HepG2 (cell line): ENCODE data around the gene DPM1. TPM values are rescaled to one million over a fixed set of nuclear protein-coding genes. Genes with fewer than 3 reads are reported as not detected.

ENCODE experiments used
- ATAC-seq: fragments of 200-7000 bp; cut with Tn5 transposase; 3 replicates; pipeline ENCODE4 v1.9.1; 2020; ENCODE audit warnings: mild to moderate bottlenecking, moderate library complexity
- BruUV-seq: library from RNA; stranded (reverse); fragments of 400-500 nt; replicated peaks from 2 replicates; lab custom pipeline; 2021; lab: Mats Ljungman, UMichigan
- CTCF ChIA-PET: fragments of 300-600 bp; formaldehyde crosslinking; extraction: SDS; loops from one replicate; lab custom pipeline; 2021; ENCODE audit warnings: low total read pairs, inconsistent platforms, low intra/inter-chr PET ratio; lab: Yijun Ruan, JAX
- POLR2A ChIA-PET: fragments of 350-600 bp; sonication (Branson Sonifier 250); formaldehyde crosslinking; loops from one replicate; lab custom pipeline; 2020; ENCODE audit warnings: antibody characterized with exemption, inconsistent platforms; lab: Yijun Ruan, JAX
- DNase-seq: peaks from one replicate; pipeline ENCODE4 v3.0.0-alpha.2; 2015; ENCODE audit warnings: low spot score
- FAIRE-seq: peaks from 3 replicates; lab custom pipeline; 2011; peaks lifted over from hg19 to GRCh38; lab: Jason Lieb, UNC
- H2AFZ ChIP-seq: one replicate; pipeline ENCODE4 v1.6.1; 2011; ENCODE audit warnings: low read length, inconsistent platforms
- H3K27ac ChIP-seq: fragments of 300-600 bp; 3 replicates; pipeline ENCODE4 v1.8.0; 2011; ENCODE audit warnings: mixed run types, mild to moderate bottlenecking, mixed read lengths, low read length, inconsistent platforms; ENCODE audit not compliant: insufficient read depth; ENCODE audit errors: extremely low read length
- H3K27me3 ChIP-seq, 2 experiments: fragments of 200-600 bp in 1 of 2; 2 replicates in 1 of 2; 3 replicates in 1 of 2; pipeline versions ENCODE4 v1.6.0 to v1.8.0; 2011; ENCODE audit warnings: low read length in 2 of 2, mild to moderate bottlenecking in 2 of 2, moderate library complexity in 2 of 2, inconsistent platforms in 1 of 2; ENCODE audit not compliant: insufficient read depth in 2 of 2, control insufficient read depth in 1 of 2
- H3K36me3 ChIP-seq, 2 experiments: fragments of 200-600 bp in 1 of 2; replicated peaks in 1 of 2; 2 replicates in 1 of 2; 3 replicates in 1 of 2; pipeline versions ENCODE4 v1.5.1 to v1.8.0; 2011; ENCODE audit warnings: low read length in 2 of 2, inconsistent platforms in 1 of 2; ENCODE audit not compliant: insufficient read depth in 2 of 2, control insufficient read depth in 1 of 2
- H3K4me1 ChIP-seq: 2 replicates; pipeline ENCODE4 v1.5.1; 2012; ENCODE audit warnings: low read length, inconsistent platforms; ENCODE audit not compliant: insufficient read depth
- H3K4me2 ChIP-seq: 2 replicates; pipeline ENCODE4 v1.6.0; 2011; ENCODE audit warnings: low read depth, low read length, inconsistent platforms
- H3K4me3 ChIP-seq, 3 experiments: fragments of 200-600 bp in 1 of 3; sonication (generic), shearing (Covaris generic) in 1 of 3; replicated peaks in 1 of 3; 2 replicates each; pipeline ENCODE4 v1.5.1; 2011 to 2016; ENCODE audit warnings: low read length in 3 of 3, inconsistent platforms in 2 of 3, low read depth in 2 of 3, mild to moderate bottlenecking in 2 of 3, control low read depth in 1 of 3, mixed read lengths in 1 of 3; ENCODE audit not compliant: insufficient read depth in 1 of 3
- H3K79me2 ChIP-seq: one replicate; pipeline ENCODE4 v1.6.1; 2011; ENCODE audit warnings: low read length, inconsistent platforms; ENCODE audit not compliant: insufficient read depth
- H3K9ac ChIP-seq: 2 replicates; pipeline ENCODE4 v1.6.0; 2011; ENCODE audit warnings: mild to moderate bottlenecking, low read depth, low read length, inconsistent platforms; ENCODE audit not compliant: insufficient read depth
- H3K9me3 ChIP-seq: 2 replicates; pipeline ENCODE4 v1.5.1; 2012; ENCODE audit warnings: mild to moderate bottlenecking, low read length
- H4K20me1 ChIP-seq: 2 replicates; pipeline ENCODE4 v1.6.0; 2011; ENCODE audit warnings: inconsistent platforms, mild to moderate bottlenecking, low read length, moderate library complexity; ENCODE audit not compliant: insufficient read depth
- ELF4 ChIP-seq: sonication (generic); formaldehyde crosslinking; IDR thresholded peaks from 2 replicates; pipeline ENCODE4 v1.5.0; 2020; ENCODE audit warnings: missing genetic modification reagents, mild to moderate bottlenecking, moderate library complexity, borderline replicate concordance
- FOXC1 ChIP-seq: sonication (generic); formaldehyde crosslinking; IDR thresholded peaks from 2 replicates; pipeline ENCODE4 v1.8.0; 2022; ENCODE audit warnings: mild to moderate bottlenecking, missing genetic modification reagents, borderline replicate concordance
- HOXD1 ChIP-seq: sonication (generic); formaldehyde crosslinking; IDR thresholded peaks from 2 replicates; pipeline ENCODE4 v1.5.0; 2020; ENCODE audit warnings: missing genetic modification reagents
- ISL2 ChIP-seq: sonication (generic); formaldehyde crosslinking; IDR thresholded peaks from 2 replicates; pipeline ENCODE4 v1.5.0; 2020; ENCODE audit warnings: missing genetic modification reagents
- KDM4B ChIP-seq: sonication (generic); formaldehyde crosslinking; IDR thresholded peaks from 2 replicates; pipeline ENCODE4 v1.4.0; 2020; ENCODE audit warnings: missing genetic modification reagents
- MATR3 ChIP-seq: sonication (generic); formaldehyde crosslinking; IDR thresholded peaks from 2 replicates; pipeline ENCODE4 v1.4.0; 2020; ENCODE audit warnings: missing genetic modification reagents
- SAP130 ChIP-seq: IDR thresholded peaks from 2 replicates; pipeline ENCODE4 v1.6.1; 2016; ENCODE audit warnings: low read depth
- STAG1 ChIP-seq: sonication (generic); formaldehyde crosslinking; IDR thresholded peaks from 2 replicates; pipeline ENCODE4 v1.4.0; 2020; ENCODE audit warnings: missing genetic modification reagents
- TARDBP ChIP-seq: sonication (generic); formaldehyde crosslinking; IDR thresholded peaks from 2 replicates; pipeline ENCODE4 v1.8.0; 2022; ENCODE audit warnings: mild to moderate bottlenecking, missing genetic modification reagents
- ZFAT ChIP-seq: sonication (generic); formaldehyde crosslinking; conservative IDR thresholded peaks from 2 replicates; pipeline ENCODE4 v1.8.1; 2023; ENCODE audit warnings: missing genetic modification reagents, inconsistent platforms
- ZMYM4 ChIP-seq: sonication (generic); formaldehyde crosslinking; IDR thresholded peaks from 2 replicates; pipeline ENCODE4 v1.8.1; 2023; ENCODE audit warnings: mild to moderate bottlenecking, missing genetic modification reagents
- ZNF234 ChIP-seq: sonication (generic); formaldehyde crosslinking; conservative IDR thresholded peaks from 2 replicates; pipeline ENCODE4 v1.5.1; 2020; ENCODE audit warnings: mild to moderate bottlenecking, missing genetic modification reagents
- ZNF350 ChIP-seq: sonication (generic); formaldehyde crosslinking; IDR thresholded peaks from 2 replicates; pipeline ENCODE4 v1.4.0; 2020; ENCODE audit warnings: mild to moderate bottlenecking, low read depth, missing genetic modification reagents, borderline replicate concordance
- ZNF570 ChIP-seq: sonication (generic); formaldehyde crosslinking; IDR thresholded peaks from 2 replicates; pipeline ENCODE4 v1.4.0; 2020; ENCODE audit warnings: mild to moderate bottlenecking, missing genetic modification reagents, borderline replicate concordance
- ZNF776 ChIP-seq: sonication (generic); formaldehyde crosslinking; IDR thresholded peaks from 2 replicates; pipeline ENCODE4 v1.4.0; 2020; ENCODE audit warnings: mild to moderate bottlenecking, missing genetic modification reagents
- WGBS: methylation state at CpG from one replicate; pipeline ENCODE4 v1.1.6; 2017; ENCODE audit warnings: low lambda C conversion rate; 5-methylcytosine and 5-hydroxymethylcytosine counted together
- in situ Hi-C: cut with HindIII; loops from 2 replicates; pipeline ENCODE4 v1.10.0; 2017; ENCODE audit warnings: low pct_unique_long_range_greater_than_20kb; ENCODE audit not compliant: extremely low pct_ligation_motif_present
- intact Hi-C: fragments of 100-400 bp; cut with micrococcal nuclease; formaldehyde crosslinking; loops from one replicate; pipeline ENCODE4 v1.10.0; 2022; ENCODE audit not compliant: unreplicated experiment
- polyA plus RNA-seq, 8 experiments: library from polyadenylated mRNA; depleted of rRNA in 3 of 8; stranded (reverse) in 7 of 8; unstranded in 1 of 8; fragments of >200 nt; fragmentation: Illumina TruSeq in 4 of 8; extraction: Trizol in 4 of 8; gene quantifications; 2 replicates each; pipeline versions ENCODE4 v1.2.1 to v1.2.3, GENCODE V29; 2011 to 2016; ENCODE audit warnings: low read depth in 4 of 8, missing spikeins in 1 of 8, mixed read lengths in 1 of 8; ENCODE audit not compliant: insufficient read depth in 1 of 8
- total RNA-seq, 5 experiments: library from RNA; depleted of rRNA; stranded (reverse); fragments of >200 nt; fragmentation: Illumina TruSeq; extraction: Trizol; gene quantifications; 2 replicates each; pipeline ENCODE4 v1.2.3, GENCODE V29; 2016; ENCODE audit warnings: low read depth in 1 of 5
- TF ChIP-seq, protein P1 (sequence below): IDR thresholded peaks from 2 replicates; pipeline ENCODE4 v1.4.0; 2020; ENCODE audit warnings: mild to moderate bottlenecking, missing genetic modification reagents
- TF ChIP-seq, protein P2 (sequence below): sonication (generic); formaldehyde crosslinking; IDR thresholded peaks from 2 replicates; pipeline ENCODE4 v1.5.0; 2020; ENCODE audit warnings: missing genetic modification reagents
- TF ChIP-seq, protein P3 (sequence below): IDR thresholded peaks from 2 replicates; pipeline ENCODE4 v1.6.1; 2016; ENCODE audit warnings: control low read depth

The DPM1 gene
- total and polyA plus RNA-seq, 2 of the 13 experiments (the other 11 are each of a cell fraction or from before 2014, with no cell fraction given) = 83.2 to 161 TPM

DNA sequence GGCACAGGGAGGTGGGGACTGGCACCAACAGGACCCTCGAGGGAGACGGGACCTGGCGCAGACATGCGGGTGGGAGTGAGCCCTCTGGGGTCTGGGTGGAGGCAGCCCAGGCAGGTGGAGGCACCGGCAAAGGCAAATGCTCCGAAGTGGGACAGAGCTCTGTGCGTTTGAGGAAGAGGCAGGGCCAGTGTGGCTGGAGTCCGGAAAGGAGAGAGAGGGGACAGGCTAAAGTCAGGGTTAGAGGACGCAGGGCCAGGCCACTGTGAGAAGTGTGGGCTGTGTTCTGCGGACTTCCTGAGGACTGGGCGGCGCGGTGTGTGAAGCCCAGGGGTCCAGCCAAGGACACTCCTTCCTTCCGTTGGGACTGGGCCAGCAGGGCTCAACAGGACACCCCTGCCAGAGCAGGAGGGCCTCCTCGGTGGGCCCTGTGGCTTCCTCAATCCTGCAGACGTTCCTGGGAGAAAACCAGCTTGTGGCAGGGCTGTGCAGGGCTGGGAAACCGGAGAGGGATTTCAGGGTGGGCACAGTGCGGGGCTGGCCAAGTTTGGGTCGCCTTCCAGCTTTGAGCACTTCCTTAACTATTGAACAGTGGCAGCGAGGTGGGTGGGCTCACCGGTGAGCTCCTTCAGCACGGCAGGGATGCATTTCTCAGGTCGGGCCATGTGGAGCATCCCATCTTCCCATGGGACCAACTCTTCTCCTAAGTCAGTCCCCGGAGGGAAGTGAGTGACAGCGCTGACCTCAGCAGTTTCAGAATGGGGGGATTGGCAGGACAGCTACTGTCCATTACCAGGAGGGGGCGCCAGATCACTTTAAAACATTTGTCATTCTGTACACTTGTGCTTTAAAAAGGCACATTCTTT, 22.8 kb upstream of the DPM1 start:
- ATAC-seq = peak; percentile 63
- WGBS = 33% methylated on average over 26 of the region's 26 CpGs
- Histone ChIP-seq H2AFZ (no peak overlapping the region), H3K4me2 (peak overlapping the region; percentile 33), H3K27me3 (peaks cover 9 to 44% of the 10 kb centered on the region in 2 experiments; a peak in 4 of 5 replicates), H3K9ac (no peak overlapping the region), H3K27ac (no peak overlapping the region), H4K20me1 (no peaks in the 10 kb centered on the region), H3K4me3 (peak overlapping the region in 1 of 3 experiments; percentile 9; a peak in 1 of 6 replicates), H3K79me2 (no peaks in the 10 kb centered on the region), H3K4me1 (peaks cover 41% of the 10 kb centered on the region), H3K9me3 (no peaks in the 10 kb centered on the region), H3K36me3 (no peaks in the 10 kb centered on the region)
- peak; percentile 79 for DNase-seq
- ChIA-PET POLR2A (interaction anchor here (0.9 kb wide), 1 partner anchor 23 kb away, joined by 3 read pairs; the partner anchor contains the start of gene DPM1), CTCF (interaction anchor here (1.2 to 3.3 kb wide), 3 partner anchors 186 to 346 kb away, joined by 5 to 18 read pairs (median 12); partner anchors contain the start of gene BCAS4)
- intact Hi-C loops = loop anchor here (5.0 to 10.0 kb wide), 4 partner anchors 189 to 644 kb away; partner anchors contain the start of gene NFATC2
- in situ Hi-C loops = loop anchor here (25.0 kb wide), 2 partner anchors 606 to 1106 kb away; no protein-coding TSS in a partner anchor
- FAIRE-seq = peak; percentile 88
- no TSS peak for BruUV-seq
- no peak for TF ChIP-seq HOXD1 (CRISPR knock-in tag)
- TF ChIP-seq ZNF570 = no peak
- TF ChIP-seq ZNF234 = no peak
- TF ChIP-seq, protein P1, sequence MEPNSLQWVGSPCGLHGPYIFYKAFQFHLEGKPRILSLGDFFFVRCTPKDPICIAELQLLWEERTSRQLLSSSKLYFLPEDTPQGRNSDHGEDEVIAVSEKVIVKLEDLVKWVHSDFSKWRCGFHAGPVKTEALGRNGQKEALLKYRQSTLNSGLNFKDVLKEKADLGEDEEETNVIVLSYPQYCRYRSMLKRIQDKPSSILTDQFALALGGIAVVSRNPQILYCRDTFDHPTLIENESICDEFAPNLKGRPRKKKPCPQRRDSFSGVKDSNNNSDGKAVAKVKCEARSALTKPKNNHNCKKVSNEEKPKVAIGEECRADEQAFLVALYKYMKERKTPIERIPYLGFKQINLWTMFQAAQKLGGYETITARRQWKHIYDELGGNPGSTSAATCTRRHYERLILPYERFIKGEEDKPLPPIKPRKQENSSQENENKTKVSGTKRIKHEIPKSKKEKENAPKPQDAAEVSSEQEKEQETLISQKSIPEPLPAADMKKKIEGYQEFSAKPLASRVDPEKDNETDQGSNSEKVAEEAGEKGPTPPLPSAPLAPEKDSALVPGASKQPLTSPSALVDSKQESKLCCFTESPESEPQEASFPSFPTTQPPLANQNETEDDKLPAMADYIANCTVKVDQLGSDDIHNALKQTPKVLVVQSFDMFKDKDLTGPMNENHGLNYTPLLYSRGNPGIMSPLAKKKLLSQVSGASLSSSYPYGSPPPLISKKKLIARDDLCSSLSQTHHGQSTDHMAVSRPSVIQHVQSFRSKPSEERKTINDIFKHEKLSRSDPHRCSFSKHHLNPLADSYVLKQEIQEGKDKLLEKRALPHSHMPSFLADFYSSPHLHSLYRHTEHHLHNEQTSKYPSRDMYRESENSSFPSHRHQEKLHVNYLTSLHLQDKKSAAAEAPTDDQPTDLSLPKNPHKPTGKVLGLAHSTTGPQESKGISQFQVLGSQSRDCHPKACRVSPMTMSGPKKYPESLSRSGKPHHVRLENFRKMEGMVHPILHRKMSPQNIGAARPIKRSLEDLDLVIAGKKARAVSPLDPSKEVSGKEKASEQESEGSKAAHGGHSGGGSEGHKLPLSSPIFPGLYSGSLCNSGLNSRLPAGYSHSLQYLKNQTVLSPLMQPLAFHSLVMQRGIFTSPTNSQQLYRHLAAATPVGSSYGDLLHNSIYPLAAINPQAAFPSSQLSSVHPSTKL = no peak
- peak; percentile 47; the same call in 1 of the 2 replicates for TF ChIP-seq ZFAT (CRISPR knock-in tag)
- TF ChIP-seq KDM4B (CRISPR knock-in tag) = no peak
- TF ChIP-seq ELF4 (CRISPR knock-in tag) = no peak
- TF ChIP-seq ZMYM4 = 0 out of 2 replicates have a peak, but pooled peaks have one; percentile 19
- TF ChIP-seq TARDBP (CRISPR knock-in tag) = 0 out of 2 replicates have a peak, but pooled peaks have one; percentile 27
- peak; percentile 74 for TF ChIP-seq STAG1 (CRISPR knock-in tag)
- TF ChIP-seq ISL2 (CRISPR knock-in tag) = peak; percentile 21; the same call in 1 of the 2 replicates
- TF ChIP-seq FOXC1 (CRISPR knock-in tag) = peak; percentile 61; the same call in 1 of the 2 replicates
- TF ChIP-seq ZNF350 = peak; percentile 10; the same call in 1 of the 2 replicates
- TF ChIP-seq SAP130 = peak; percentile 38; the same call in 1 of the 2 replicates
- TF ChIP-seq, protein P2, sequence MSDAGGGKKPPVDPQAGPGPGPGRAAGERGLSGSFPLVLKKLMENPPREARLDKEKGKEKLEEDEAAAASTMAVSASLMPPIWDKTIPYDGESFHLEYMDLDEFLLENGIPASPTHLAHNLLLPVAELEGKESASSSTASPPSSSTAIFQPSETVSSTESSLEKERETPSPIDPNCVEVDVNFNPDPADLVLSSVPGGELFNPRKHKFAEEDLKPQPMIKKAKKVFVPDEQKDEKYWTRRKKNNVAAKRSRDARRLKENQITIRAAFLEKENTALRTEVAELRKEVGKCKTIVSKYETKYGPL (CRISPR knock-in tag) = no peak
- no peak for TF ChIP-seq ZNF776 (CRISPR knock-in tag)
- no peak for TF ChIP-seq MATR3 (CRISPR knock-in tag)
- TF ChIP-seq, protein P3, sequence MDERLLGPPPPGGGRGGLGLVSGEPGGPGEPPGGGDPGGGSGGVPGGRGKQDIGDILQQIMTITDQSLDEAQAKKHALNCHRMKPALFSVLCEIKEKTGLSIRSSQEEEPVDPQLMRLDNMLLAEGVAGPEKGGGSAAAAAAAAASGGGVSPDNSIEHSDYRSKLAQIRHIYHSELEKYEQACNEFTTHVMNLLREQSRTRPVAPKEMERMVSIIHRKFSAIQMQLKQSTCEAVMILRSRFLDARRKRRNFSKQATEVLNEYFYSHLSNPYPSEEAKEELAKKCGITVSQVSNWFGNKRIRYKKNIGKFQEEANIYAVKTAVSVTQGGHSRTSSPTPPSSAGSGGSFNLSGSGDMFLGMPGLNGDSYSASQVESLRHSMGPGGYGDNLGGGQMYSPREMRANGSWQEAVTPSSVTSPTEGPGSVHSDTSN (CRISPR knock-in tag) = peak; percentile 80
